GM10266 (cell line): ENCODE measurements around the gene SFPQ.
A peak's percentile ranks its signal among the peaks of the same experiment; 100 is the strongest.

Experiments used
- DNase-seq: peaks from one replicate; pipeline ENCODE4 v3.0.0; 2012; ENCODE audit errors: extremely low spot score
- TF ChIP-seq, protein P1 (sequence below): IDR thresholded peaks from 2 replicates; pipeline ENCODE4 v1.5.1; 2012; ENCODE audit warnings: mild to moderate bottlenecking, low read depth; ENCODE audit not compliant: control insufficient read depth, insufficient read depth; ENCODE audit errors: missing control alignments

The SFPQ gene

DNA sequence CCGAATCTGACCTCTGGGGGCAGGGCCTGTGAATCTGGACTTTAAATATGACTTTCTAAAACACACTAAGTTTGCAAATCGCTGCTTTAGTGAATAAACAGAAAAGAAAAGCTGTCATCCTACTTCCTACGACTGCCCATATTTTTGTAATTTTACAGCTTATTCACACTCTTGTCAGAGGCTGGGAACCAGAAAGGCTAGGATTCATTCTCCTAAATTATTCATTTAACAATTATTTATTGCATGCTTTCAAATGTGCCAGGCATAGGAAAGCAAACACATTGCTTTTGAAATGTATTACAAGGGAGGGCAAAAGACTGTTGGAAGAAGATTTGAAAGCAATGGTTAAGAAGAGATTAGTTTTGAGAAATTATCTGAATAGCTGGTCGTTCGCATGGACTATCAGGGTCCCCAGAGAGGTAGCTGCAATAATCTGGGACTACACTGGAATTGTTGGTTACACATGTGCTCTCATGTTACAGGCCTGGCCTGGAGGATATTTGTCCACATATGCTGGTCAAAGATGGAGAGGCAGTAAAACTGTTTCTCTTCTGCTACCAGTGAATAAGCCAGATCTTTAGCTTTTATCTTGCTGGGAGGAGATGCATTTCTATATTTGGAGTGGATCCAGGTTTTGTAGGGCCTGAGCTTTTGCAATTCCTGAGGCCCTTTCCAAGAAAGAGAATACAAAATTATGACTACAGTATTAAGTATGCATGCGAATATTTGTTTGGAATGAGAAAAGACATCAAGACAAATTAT lies 29.6 kb upstream of the SFPQ start:
- DNase-seq: no peak

GRCh38 chr1:35220976-35221375 lies 28.0 kb upstream of the SFPQ start:
- TF ChIP-seq, protein P1, sequence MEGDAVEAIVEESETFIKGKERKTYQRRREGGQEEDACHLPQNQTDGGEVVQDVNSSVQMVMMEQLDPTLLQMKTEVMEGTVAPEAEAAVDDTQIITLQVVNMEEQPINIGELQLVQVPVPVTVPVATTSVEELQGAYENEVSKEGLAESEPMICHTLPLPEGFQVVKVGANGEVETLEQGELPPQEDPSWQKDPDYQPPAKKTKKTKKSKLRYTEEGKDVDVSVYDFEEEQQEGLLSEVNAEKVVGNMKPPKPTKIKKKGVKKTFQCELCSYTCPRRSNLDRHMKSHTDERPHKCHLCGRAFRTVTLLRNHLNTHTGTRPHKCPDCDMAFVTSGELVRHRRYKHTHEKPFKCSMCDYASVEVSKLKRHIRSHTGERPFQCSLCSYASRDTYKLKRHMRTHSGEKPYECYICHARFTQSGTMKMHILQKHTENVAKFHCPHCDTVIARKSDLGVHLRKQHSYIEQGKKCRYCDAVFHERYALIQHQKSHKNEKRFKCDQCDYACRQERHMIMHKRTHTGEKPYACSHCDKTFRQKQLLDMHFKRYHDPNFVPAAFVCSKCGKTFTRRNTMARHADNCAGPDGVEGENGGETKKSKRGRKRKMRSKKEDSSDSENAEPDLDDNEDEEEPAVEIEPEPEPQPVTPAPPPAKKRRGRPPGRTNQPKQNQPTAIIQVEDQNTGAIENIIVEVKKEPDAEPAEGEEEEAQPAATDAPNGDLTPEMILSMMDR: peak; percentile 33
- DNase-seq: peak; percentile 25

More for the DNA sequence above, 29.6 kb upstream of the SFPQ start:
- TF ChIP-seq, protein P1: no peak

DNA sequence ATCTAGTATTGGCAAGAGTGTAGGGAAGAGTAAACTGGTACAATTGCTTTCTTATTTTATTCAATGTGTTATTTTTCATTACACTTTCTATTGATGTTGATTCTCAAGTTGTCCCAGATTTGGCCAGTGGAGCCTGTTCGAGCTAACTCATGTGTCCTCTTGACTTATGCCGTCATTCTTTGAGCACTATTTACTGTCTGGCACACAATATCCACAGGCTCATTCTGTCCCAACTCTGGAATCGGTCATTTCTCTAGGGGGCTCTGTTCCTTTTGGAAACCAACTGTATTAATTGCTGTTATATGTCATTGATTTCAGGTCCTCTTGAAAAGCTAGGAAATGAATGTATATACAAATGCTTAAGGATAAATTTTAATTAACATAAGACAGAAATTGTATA lies 22.4 kb upstream of the SFPQ start:
- DNase-seq: no peak

DNA sequence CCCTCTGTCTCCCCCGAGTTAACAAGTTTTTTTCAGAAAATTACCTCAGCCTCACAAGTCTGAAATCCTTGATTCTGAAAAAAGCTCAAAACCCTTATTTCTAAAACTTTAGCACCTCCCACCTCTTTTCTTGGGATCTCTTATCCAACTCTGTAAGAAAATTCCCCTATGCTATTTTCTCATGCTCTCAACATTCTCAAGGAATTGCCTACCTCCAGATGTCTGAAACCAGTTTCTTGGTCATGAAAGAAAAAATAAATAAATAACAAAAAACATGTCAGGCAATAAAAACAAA lies 18.1 kb upstream of the SFPQ start:
- TF ChIP-seq, protein P1: no peak
- DNase-seq: no peak

More for the DNA sequence above, 22.4 kb upstream of the SFPQ start:
- TF ChIP-seq, protein P1: no peak

DNA sequence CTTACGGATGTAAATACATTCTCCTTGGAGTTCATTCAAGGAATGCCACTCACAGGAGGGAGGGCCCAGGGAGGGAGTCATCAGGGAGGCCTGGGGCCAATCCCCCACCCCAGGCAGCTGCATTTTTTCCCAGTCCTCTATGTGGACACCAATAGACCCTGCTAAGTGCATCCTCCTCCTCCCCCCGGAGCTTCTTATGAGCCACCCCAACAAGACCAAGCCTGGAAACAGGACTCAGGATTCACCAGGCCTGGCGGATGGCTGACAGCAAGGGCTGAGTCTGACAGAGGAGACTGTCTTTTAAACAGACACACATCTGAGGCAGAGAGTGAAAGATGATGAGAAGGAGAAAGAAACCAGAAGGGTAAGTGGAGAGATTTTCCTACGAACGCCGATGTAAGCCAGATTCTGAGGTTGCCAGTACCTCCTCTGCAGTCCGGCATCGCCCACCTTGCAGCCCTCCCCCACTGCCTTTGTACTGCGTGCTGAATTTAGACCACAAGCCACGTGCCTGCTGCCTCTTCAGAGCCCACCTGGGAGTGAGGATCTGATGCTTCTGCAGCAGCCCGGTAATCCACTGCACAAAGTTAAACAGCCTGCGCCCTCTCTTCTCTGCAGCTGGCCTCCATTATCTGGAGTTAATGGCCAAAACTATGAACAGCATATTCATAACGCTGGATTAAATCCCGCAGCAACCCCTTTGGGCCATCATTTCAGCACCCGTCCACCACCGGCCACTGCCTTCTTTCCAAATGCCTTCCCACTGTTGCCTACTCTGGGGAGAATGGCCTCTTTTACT lies 17.6 kb upstream of the SFPQ start:
- TF ChIP-seq, protein P1: no peak
- no peak for DNase-seq

DNA sequence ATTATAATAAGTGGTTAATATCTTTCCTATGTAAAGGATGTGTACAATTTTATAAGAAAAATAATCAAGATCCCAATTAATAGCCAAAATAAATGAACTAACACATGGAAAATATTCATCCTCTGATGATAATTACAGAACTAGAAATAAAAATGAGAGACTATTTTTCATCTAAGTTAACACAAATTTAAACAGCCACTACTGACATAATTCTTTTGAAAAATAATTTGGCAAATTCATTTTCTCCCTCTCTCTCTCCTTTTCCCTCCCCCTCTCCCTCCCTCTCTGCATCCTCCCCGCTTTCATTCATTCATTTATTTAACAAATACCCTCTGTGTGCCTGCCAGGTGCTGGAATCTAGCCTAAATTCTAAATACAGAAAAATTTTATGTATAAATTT lies 10.3 kb upstream of the SFPQ start:
- no peak for DNase-seq
- TF ChIP-seq, protein P1: no peak
